ENCODE results near the gene RGMA.
"Not testable (repeated sequence)": the region's sequence is repeated elsewhere in the genome, so short reads cannot be mapped to it uniquely, and the experiment has no call there.

The RGMA gene

DNA sequence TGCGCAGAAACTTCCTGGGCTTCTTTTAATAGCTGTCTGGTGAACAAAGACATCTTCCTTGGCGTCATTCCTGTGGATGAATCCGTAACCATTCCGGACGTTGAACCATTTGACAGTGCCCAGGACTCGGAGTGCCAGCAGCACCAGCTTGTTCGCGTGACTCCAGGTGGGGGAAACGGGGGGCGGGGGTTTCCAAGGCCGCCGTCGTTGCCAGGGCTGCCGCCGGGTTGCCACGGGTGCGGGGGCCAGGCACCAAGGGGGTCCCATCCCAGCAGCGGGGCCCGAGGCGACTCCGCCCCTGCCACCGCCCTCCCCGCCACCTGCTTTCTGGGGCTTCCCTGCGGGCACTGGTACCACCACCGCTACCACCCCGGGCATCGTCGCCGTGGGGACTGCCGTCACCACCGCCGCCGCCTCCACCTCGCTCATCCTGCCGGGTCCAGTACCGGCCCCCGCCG, 22.8 kb downstream of the RGMA start:
- DNase-seq = no peak

DNA sequence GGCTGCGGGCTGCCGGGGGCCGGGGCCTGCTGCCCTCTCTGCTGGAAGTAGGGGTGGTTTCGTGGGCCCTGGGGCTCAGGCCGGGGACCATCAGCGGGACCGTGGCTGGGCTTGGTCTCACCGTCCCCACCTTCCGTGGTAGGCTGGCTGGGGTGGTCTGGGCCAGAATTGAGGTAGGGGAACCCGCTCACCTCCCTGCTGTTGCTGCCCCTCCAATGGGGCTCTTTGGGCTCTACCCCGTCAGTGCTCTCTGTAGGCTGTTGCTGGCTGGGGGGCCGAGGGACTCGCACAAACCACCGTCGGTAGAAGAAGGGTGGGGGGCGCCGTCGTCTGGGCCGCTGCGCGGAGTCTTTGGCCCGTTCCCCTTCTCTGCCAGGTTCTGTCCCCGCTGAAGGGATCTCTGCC, 23.4 kb downstream of the RGMA start:
- DNase-seq = no peak

DNA sequence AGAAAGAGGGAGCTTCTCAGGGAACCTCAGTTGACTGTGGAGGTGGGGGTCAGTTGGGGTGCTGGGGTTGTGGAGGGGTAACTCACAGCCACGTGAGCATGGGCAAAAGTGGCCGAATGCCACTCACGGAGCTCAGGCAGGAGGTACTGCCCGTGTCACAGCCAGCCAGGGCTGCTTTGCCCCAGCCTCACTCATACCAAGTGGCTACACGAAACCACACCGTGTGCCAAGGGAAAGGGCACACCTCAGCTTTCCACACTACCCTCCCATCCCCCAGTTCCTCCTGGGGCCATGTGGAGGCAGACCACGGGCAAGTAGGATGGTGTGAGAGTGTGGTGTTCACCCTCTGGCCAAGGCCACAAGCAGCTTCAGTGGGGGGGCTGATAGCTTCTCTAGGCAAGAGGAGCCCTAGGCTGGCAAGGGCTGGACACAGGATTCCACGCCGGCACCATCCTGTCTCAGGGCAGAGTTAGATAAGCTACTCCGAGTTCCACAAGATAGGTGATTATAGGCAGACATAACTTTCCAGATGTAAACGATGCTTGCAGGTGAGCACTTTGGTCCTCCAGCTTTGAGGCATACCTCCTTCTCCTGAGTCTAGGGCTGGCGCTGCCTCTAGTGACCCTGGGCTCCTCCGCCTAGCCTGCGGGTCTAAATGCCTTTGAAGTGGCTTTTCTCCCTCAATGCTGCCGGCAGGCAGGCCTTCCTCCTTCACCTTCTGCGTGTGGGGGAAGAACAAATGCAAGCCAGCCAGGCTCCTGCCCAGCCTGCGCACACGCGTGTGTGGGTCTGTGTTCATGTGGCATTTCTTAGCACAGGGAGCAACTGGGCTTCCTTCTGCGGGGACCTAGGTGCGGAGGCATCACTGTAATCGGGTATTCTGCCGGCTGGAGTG, 25.0 kb downstream of the RGMA start:
- DNase-seq = no peak

DNA sequence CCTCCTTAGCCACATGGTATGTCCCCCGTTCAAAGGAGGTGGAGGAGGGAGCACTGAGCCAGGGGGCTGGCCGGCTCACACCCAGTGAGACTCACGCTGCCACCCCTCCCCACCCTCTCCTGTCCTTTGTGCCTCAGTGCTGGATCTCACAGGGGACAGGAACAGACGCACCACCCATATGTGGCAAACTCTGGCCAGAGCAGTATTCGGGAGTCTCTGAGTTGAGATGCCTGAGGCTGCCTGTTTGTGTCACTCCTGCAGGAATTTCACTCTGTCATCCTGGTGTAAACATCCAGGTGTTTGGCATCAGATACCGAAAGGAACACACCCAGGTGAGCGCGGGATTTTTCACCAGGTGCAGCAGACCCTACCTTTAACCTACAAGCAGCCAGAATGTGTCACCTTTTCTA, 25.7 kb downstream of the RGMA start:
- no peak for DNase-seq

DNA sequence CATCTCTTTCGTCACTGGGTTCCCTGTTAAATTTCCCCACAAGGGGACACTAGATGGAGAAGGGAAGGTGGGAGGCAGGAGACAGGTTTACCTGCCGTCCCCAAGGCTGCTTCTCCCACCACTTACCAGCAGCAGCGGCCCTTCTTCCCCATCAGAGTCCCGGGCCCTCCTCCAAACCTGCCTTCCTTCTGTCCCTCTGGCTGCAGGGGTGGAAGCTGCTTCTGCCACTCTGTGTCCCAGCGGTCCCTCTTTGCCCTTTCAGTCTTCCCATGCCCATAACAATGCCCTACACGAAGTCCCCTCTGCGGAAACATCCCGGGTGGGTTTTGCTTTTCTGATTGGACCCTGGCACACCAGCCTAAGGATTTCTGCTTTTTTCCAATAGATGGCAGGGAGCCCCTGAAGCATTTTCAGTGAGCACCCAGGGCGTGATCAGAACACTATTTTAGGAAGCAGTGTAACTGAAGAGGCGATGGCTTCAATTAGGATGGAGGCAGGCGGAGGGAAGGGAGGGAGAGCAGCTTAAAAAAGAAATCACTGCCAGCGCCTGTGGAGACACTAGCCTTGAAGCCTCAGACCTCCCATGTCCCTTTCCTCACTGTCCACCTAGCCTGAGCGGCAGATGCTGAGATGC, 26.3 kb downstream of the RGMA start:
- not testable (repeated sequence) for DNase-seq

DNA sequence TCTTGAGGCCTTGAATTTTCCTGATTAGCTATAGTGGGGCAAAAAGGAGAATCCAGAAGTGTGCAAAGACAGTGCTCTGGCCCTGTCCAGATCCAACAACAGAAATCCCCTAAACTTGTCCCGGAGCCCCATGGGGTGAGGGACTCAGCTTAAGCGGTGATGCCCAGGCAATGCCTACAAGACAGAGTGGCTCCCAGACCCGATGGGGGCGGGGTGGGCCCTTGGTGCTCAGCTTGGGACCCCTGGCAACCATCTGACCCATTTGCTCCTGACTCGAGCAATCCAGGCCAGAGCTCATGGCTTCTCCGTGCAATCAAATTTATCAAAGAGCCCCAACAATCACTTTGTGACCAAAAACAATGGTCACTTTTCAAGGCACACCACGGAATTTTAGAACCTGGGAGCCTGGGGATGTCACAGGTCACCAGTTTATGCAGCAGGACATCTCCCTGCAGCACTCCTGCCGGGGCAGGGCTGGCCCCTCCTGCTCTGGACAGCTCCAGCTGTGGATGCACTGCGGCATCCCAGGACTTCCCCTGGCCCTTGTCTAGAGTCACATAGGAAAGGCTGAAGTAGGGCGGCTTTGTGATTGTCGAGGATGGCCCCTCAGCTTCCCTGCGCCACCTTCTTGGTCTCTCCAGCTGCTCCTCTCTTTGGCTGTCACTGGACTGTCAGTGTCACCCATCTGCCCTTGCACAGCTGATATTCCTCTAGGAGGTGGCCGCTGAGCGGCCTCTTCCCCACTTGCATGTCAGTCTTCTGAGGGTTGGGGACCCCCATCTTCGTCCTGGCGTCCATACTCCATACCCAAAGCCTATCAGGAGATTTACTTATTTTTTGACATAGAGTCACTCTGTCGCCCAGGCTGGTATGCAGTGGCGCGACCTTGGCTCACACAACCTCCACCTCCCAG, 28.4 kb downstream of the RGMA start:
- DNase-seq = no peak

DNA sequence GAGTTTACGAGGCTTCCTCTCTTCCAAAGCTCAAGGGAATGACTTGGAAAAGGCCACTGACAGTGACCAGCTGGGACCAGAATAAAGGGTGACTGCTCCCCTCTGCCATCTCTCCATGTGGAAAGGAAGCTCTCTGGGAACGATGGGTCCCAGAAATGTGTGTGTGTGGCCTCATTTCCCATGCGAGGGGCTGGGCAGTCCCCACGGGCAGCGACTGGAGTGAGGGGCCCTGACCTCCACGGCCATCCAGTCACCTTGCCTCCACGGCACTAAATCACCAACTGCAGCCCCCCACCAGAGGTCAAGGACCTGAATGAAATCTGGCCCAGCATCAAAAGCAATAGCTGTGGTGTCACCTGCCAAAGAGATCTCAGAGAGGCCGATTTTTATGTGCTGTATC, 29.6 kb downstream of the RGMA start:
- DNase-seq = no peak

DNA sequence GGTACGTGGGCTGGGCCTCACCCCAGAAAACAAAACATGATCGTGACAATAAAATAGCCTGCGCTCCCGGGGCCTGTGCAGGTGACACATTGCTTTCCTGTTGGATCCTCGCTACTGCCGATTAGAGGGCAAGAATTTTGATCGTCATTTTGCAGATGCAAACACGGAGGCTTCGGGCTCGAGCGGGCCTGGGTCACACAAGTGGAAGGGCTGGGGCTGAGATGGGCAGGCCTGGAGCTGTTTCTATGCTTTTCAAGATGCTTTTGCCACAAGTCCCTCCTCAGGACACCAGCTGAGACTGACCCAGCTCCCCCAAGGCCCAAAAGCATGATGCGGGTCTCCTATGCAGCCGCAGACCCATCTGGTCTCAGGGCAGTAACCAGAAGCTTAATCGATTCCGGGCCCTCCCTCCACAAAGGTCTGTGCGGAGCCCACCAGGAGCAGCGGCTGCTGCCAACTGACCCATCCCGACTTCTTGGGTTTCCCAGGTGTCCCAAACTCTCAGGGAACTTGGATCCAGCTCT, 30.0 kb downstream of the RGMA start:
- DNase-seq = no peak

DNA sequence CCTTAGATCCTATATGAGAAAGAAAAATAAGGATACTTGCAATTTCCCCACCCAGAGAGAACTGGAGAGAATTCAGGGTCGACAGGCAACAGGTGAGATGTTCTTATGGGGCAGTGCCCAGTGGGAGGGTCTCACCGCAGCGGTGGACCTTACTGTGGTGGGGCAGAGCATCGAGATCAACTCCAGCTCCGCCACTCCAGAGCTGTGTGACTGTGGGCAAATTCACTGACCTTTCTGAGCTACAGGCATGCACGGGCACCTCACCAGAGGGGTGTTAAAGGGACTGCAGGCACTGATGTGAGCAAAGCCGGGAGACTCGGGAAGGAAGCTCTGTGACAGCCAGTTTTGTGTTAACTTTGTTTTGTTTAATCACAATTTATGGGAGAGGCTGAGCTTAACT, 30.9 kb downstream of the RGMA start:
- no peak for DNase-seq

DNA sequence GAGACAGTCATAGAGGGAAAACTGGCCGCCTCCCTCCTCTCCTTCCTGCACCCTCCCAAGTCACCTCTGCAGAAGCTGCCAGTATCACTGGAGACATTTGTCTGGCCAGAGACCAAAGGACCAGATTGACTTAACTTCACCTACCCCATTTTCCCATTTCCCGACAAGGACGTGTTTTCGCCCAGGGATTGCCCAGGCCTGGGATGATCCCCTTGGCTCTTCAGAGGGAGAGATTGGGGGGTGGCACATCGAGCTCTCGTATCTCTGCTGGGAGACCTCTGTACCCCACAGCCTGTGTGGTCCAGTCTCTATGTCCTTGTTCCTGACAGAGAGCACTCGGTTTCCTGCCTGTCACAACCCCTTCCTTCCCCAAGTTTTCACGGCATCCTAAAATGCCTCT, 31.4 kb downstream of the RGMA start:
- no peak for DNase-seq

DNA sequence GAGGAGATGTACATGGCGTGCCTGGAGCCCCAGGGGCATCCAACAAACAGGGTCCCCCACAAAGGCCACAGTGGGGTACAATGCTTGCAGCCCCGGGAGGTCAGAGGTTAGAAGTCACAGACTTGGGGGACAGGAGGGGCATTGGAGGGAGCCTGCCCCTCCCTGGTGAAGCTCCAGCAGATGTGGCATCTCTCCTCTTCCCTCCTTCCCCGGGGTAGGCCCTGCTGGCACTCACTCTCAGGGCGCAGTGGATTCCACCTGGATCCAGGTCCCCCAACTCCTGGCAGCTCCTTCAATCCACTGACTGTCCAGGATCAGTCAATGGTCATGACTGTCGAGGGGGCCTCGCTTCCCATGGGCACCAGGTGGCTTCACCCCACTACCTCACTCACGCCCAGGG, 32.2 kb downstream of the RGMA start:
- DNase-seq = no peak

DNA sequence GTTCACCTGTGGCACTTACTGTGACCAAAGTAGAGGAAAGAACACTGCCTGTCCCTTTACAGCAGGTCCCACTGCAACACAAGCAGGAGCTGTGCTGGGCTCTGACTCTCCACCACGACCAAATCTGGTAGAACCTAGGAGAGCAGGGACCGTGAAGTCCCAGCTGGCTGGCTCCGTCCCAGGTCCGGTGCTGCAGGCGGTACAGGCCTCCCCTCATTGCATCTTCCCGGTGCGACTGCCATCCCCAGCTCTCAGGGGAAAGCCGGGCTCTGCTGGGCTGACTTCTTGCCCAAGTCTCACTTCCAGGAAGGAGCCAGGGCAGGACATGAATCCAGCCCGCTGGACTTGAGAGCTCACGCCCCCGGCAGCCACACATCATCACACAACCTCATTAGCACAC, 33.8 kb downstream of the RGMA start:
- no peak for DNase-seq

DNA sequence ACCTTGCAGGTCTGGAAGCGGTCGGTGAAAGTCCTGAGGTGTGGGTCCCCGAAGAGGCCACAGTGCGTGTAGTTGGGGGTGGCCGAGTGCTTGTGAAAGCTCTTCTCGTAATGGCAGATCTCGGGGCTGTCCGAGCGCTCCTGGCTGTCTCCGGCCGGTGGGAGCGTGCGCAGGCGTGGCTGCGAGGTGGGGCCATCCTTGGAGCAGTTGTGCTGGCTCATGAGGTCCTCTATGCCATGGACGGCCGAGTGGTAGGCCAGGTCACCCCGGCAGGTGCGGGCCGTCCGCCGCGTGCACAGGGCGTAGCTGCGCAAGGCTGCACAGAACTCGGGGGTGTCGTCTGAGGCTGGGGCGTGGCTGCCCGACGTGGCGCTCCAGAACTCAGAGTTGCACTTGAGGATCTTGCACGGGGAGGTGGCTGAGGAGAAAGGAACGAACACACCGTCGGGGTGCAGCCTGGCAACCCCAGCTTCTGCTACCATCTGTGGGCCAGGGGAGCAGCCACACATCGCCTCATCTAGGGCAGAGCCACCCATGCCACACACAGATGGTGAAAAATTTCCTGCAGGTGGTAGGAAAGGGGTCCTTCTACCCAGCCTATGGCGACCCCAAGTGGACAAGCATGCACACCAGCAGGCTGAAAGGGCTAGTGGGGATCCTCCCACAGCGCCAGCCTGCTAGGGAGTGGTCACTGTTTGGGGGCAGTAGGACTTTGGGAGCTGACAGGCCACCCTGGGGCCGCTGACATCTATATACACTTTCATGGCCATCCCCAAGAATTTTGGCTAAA, 36.7 kb downstream of the RGMA start:
- DNase-seq = no peak

DNA sequence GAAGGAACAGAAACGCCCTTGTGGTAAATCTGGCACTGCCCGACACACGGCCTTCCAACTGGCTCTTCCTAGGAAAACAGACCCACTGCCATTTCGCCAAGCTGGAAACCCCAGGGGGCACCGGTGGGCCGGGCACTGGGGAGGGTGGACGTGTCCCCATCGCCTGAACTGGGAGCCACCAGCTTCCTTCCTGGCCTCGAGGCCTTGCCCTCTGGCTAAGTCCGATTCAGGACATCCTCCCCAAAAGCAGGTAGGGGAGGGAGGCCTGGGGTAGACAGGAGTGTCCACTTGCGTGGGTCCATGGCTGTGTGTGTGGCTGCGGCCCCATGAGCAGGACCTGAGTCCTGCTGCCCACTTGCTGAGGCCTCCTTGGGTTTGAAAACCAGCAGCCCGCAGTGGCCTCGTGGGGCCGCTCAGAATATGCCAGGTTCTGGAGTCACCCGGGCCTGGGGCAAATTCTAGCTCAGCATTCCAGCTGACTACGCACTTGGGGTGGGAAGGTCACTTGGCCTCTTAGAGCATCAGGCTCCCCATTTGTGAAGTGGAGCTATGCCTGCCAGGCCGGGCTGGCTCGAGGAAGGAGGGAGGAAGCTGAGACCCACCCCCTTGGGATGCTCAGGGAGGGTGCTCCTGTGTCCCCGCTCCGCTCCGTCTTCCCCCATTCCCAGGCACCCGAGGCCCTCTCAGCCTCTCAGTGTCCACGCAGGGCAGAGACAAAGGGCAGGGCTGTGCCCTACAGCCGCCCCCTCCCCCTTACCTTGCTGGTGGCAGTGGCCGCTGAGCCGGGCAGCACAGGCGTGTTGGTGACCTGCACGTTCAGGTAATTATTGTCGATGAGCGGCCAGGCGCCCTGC, 37.5 kb downstream of the RGMA start:
- DNase-seq = no peak

DNA sequence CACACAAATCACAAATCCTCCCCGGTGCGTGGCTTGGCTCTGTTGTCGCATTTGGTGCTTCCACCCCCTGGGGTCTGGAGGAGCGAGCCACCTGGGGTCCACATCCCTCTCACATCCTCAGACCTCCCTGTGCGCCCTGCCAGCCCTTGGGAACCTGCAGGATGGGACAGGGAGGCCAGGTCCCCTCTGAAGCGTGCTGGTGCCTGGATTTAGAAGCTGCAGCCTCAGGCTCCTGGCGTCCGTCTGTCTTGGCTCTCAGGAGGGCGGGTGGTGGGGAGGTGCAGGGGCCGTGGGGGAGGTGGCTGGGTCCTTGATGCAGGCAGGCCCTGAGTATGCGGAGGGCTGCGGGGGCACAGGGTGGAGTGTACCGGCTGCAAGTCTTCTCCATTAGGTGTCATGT, 38.4 kb downstream of the RGMA start:
- no peak for DNase-seq

DNA sequence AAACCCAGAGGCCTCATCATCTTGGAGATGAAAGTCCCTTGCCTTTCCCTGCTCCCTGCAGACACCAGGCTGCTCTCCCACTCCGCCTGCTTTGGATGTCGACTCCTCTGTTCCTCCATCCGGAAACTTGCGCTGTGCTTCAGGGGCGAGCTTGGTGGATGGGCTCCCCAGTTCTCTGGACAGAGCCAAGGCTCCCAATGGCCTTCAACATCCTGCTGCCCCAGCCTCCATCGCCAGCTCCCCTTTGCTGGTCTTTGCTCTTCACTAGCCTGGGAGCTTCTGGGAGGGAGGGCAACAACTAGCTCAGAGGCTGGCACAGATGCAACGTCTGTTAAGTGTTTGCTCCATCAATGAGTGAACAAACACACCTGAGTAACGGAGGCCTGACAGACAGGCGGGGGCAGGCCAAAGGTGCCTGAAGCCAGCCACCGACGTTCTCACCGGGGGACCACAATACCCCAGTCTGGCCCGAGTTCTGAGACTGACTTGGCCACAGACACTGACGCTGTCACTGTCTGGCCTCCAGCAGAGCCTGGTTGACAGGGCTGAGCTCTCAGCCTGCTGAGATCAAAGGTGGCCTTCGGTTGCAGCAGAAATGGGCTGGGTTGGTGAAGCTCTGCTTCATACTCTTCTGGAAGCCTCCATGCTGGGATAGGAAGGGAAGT, 39.0 kb downstream of the RGMA start:
- no peak for DNase-seq

DNA sequence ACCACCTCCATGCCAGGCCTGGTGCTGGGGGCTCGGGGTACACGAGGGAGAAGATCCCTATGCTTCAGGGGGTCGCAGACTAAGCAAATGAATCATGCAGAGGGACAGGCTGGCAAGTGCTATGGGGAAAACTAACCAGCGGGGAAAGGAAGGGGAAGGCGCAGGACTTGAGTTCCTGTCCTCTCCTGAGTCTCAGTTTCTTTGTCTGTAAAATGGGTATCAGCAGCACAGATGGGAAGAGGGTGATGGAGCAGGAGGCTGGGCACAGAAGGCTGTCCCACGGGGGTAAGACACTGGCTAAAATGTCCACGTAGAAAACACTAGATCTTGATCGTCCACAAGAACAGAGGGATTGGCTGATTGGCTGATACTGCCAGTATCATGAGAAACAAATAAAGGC, 39.8 kb downstream of the RGMA start:
- DNase-seq = no peak

DNA sequence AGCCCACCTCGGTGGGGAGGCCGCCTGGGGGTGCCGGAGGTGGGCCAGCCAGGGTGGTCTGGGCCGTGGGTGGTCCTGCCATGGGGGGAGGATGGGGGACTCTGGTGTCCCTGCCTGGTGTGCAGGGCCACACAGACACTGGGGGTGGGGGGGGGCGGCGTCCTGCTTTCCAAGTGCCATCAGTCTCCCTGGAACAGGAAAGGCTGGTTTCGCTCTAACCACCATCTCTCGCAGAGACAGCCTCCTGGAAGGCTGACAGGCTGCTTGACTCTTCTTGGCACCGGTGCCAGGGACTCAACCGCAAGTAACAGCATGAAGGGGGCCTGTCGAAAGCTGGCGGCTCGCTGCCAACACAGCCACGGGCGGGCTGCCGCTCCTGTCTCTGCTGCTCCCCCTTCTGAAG, 40.3 kb downstream of the RGMA start:
- no peak for DNase-seq

DNA sequence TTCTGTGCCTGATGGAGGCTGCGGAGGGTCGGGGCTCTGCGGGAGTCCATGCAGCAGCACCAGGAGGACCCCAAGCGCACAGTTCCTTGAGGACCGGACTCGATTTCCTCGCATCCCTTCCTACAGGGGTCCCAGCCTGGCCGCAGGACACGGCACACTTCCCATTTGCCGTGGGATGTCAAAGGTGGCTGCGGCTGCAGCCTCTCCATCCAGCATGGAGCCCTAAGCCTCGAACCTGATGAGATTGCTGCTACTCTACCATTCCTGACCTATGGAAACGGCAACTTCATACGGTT, 40.6 kb downstream of the RGMA start:
- DNase-seq = no peak

DNA sequence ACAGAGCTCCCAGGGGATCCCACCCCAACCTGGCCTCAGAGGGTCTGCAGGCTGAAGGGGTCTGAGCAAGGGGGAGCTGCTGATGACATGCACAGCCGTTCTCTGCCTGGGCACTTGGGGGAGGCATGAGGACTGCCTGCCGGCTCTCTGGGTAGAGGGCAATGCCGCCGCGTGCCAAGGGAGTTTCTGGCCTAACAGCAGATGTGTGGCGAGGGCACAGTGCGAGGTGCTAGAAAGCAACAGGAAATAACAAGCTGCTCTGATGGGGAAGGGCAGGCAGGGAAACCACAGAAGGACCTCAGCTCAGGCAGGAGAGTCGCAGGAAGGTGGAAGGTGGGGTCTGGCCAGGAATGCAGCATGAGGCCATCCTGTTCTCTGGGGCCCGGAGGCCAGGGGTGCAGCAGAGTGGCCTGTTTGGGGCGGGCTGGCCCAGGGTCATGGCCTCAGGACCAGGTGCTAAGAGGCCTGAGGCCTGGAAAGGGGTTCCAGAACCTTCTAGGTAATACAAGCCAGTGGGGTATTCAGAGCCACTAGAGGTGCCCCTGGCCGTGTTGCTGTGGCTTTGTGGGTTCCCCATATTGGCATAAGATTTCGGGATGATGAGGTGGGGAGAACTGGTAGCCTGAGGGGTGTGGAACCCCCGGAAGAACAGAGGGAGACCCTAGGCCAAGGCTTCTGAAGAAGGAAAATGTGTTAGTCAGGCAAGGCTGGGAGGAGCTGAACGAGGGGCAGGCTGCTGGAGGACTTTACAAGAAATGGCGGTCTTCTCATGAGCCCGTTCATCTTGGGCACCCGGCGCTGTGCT, 41.2 kb downstream of the RGMA start:
- no peak for DNase-seq

Data from activated CD4-positive, CD25-positive, alpha-beta regulatory T cell treated with anti-CD3 and anti-CD28 coated beads, Interleukin-2, amount 50 U/mL, for 72 hours (primary cell).